ENCODE measurements around the gene ATRX.
"Not testable (repeated sequence)": the region's sequence is repeated elsewhere in the genome, so short reads cannot be mapped to it uniquely, and the experiment has no call there.

ATRX gene

GRCh38 chrX:77740376-77740905, 45.6 kb downstream of the ATRX start:
- Histone ChIP-seq H3K4me3 (ENCODE audit: low read length, poor library complexity, severe bottlenecking) (no peak overlapping the region), H4K20me1 (ENCODE audit: insufficient read depth, low read length, poor library complexity, severe bottlenecking) (peaks cover 56% of the 10 kb centered on the region), H3K27me3 (ENCODE audit: insufficient read depth, low read length, poor library complexity, severe bottlenecking) (no peaks in the 10 kb centered on the region), H3K4me1 (ENCODE audit: insufficient read depth, low read length, poor library complexity, severe bottlenecking) (peaks cover 9% of the 10 kb centered on the region), H3K9me2 (replicated peaks; ENCODE audit: low read depth, low read length) (no peaks in the 10 kb centered on the region), H3K9ac (ENCODE audit: low read depth, low read length, poor library complexity, severe bottlenecking) (no peak overlapping the region), H2AFZ (ENCODE audit: low read length) (no peak overlapping the region), H3K4me2 (ENCODE audit: low read depth, low read length, poor library complexity, severe bottlenecking) (no peak overlapping the region), H3K9me3 (ENCODE audit: insufficient read depth, low read depth, low read length) (no peaks in the 10 kb centered on the region), H3F3A (ENCODE audit: low read depth) (no peaks in the 10 kb centered on the region), H3K79me2 (ENCODE audit: insufficient read depth, low read length) (peaks cover 88% of the 10 kb centered on the region), H3K36me3 (ENCODE audit: insufficient read depth, low read length) (no peaks in the 10 kb centered on the region)
- TF ChIP-seq CTCF (conservative IDR thresholded peaks at IDR 0.05; ENCODE audit: low read length) (no peak), EZH2phosphoT487 (IDR thresholded peaks at IDR 0.05; ENCODE audit: borderline replicate concordance) (no peak)

GRCh38 chrX:77733342-77733741, 52.7 kb downstream of the ATRX start:
- Histone ChIP-seq H3K27me3 (ENCODE audit: insufficient read depth, low read length, poor library complexity, severe bottlenecking) (no peaks in the 10 kb centered on the region), H2AFZ (ENCODE audit: low read length) (no peak overlapping the region), H3F3A (ENCODE audit: low read depth) (no peaks in the 10 kb centered on the region), H3K9me3 (ENCODE audit: insufficient read depth, low read depth, low read length) (no peaks in the 10 kb centered on the region), H3K79me2 (ENCODE audit: insufficient read depth, low read length) (peaks cover 82% of the 10 kb centered on the region), H4K20me1 (ENCODE audit: insufficient read depth, low read length, poor library complexity, severe bottlenecking) (peaks cover 35% of the 10 kb centered on the region), H3K4me3 (ENCODE audit: low read length, poor library complexity, severe bottlenecking) (no peak overlapping the region), H3K9me2 (replicated peaks; ENCODE audit: low read depth, low read length) (no peaks in the 10 kb centered on the region), H3K36me3 (ENCODE audit: insufficient read depth, low read length) (no peaks in the 10 kb centered on the region), H3K4me1 (ENCODE audit: insufficient read depth, low read length, poor library complexity, severe bottlenecking) (no peaks in the 10 kb centered on the region), H3K4me2 (ENCODE audit: low read depth, low read length, poor library complexity, severe bottlenecking) (no peak overlapping the region), H3K9ac (ENCODE audit: low read depth, low read length, poor library complexity, severe bottlenecking) (no peak overlapping the region)
- TF ChIP-seq CTCF (conservative IDR thresholded peaks at IDR 0.05; ENCODE audit: low read length) (no peak), EZH2phosphoT487 (IDR thresholded peaks at IDR 0.05; ENCODE audit: borderline replicate concordance) (no peak)

GRCh38 chrX:77731821-77732419, 54.1 kb downstream of the ATRX start:
- peaks cover 86% of the 10 kb centered on the region for H3K79me2 ChIP-seq (ENCODE audit: insufficient read depth, low read length)

GRCh38 chrX:77726095-77726494, 59.9 kb downstream of the ATRX start:
- H3K9me2 ChIP-seq (replicated peaks; ENCODE audit: low read depth, low read length); H2AFZ ChIP-seq (ENCODE audit: low read length); H3K9me3 ChIP-seq (ENCODE audit: insufficient read depth, low read depth, low read length); H3K9ac ChIP-seq (ENCODE audit: low read depth, low read length, poor library complexity, severe bottlenecking); H3K27me3 ChIP-seq (ENCODE audit: insufficient read depth, low read length, poor library complexity, severe bottlenecking); H3K4me1 ChIP-seq (ENCODE audit: insufficient read depth, low read length, poor library complexity, severe bottlenecking); H3K4me3 ChIP-seq (ENCODE audit: low read length, poor library complexity, severe bottlenecking); H3F3A ChIP-seq (ENCODE audit: low read depth); H3K36me3 ChIP-seq (ENCODE audit: insufficient read depth, low read length); H3K4me2 ChIP-seq (ENCODE audit: low read depth, low read length, poor library complexity, severe bottlenecking): not testable (repeated sequence)
- Histone ChIP-seq H3K79me2 (ENCODE audit: insufficient read depth, low read length) (peaks cover 85% of the 10 kb centered on the region), H4K20me1 (ENCODE audit: insufficient read depth, low read length, poor library complexity, severe bottlenecking) (peaks cover 28% of the 10 kb centered on the region)

More at GRCh38 chrX:77731821-77732419, 54.1 kb downstream of the ATRX start:
- Histone ChIP-seq H3K36me3 (ENCODE audit: insufficient read depth, low read length) (no peaks in the 10 kb centered on the region), H2AFZ (ENCODE audit: low read length) (no peak overlapping the region), H3F3A (ENCODE audit: low read depth) (no peaks in the 10 kb centered on the region), H3K9me3 (ENCODE audit: insufficient read depth, low read depth, low read length) (no peaks in the 10 kb centered on the region), H3K4me2 (ENCODE audit: low read depth, low read length, poor library complexity, severe bottlenecking) (no peak overlapping the region), H3K4me1 (ENCODE audit: insufficient read depth, low read length, poor library complexity, severe bottlenecking) (no peaks in the 10 kb centered on the region), H3K9ac (ENCODE audit: low read depth, low read length, poor library complexity, severe bottlenecking) (no peak overlapping the region), H4K20me1 (ENCODE audit: insufficient read depth, low read length, poor library complexity, severe bottlenecking) (peaks cover 33% of the 10 kb centered on the region), H3K4me3 (ENCODE audit: low read length, poor library complexity, severe bottlenecking) (no peak overlapping the region), H3K27me3 (ENCODE audit: insufficient read depth, low read length, poor library complexity, severe bottlenecking) (no peaks in the 10 kb centered on the region), H3K9me2 (replicated peaks; ENCODE audit: low read depth, low read length) (no peaks in the 10 kb centered on the region)
- TF ChIP-seq CTCF (conservative IDR thresholded peaks at IDR 0.05; ENCODE audit: low read length): no peak
- TF ChIP-seq EZH2phosphoT487 (IDR thresholded peaks at IDR 0.05; ENCODE audit: borderline replicate concordance): no peak

All from Loucy (cell line).